DMS53 (cell line): ENCODE results near the gene DNAAF3.
A peak's percentile ranks its signal among the peaks of the same experiment; 100 is the strongest.

Experiments used
- DNase-seq: peaks from one replicate; lab custom pipeline; 2025; lab: John Stamatoyannopoulos, UW

Gene DNAAF3

DNA sequence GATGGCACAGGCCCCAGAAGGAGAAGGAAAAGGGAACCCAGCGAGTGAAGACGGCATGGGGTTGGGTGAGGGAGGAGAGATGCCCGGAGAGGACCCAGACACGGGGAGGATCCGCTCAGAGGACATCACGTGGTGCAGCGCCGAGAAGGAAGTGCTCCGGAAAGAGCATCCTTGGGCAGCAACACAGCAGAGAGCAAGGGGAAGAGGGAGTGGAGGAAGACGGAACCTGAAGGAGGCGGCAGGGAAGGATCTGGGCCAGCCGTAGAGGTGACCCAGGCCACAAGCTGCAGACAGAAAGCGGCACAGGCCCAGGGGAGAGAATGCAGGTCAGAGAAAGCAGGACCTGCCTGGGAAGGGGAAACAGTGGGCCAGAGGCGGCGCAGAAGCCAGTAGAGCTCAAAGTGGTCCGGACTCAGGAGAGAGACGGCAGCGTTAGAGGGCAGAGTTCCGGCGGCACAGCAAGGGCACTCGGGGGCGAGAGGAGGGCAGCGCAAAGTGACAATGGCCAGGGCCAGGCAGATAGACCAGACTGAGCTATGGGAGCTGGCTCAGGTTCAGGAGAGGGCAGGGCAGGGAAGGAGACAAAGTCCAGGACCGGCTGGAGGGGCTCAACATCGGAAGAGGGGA is 50.1 kb downstream of the DNAAF3 start:
- peak; percentile 62 for DNase-seq

- DNase-seq, result no peak
Measured at GRCh38 chr19:55115446-55116065, 50.9 kb downstream of the DNAAF3 start.

GRCh38 chr19:55114566-55115145 is 51.8 kb downstream of the DNAAF3 start:
- no peak for DNase-seq

- DNase-seq, result peak; percentile 42
Measured at GRCh38 chr19:55113570-55114039, 52.8 kb downstream of the DNAAF3 start.

DNA sequence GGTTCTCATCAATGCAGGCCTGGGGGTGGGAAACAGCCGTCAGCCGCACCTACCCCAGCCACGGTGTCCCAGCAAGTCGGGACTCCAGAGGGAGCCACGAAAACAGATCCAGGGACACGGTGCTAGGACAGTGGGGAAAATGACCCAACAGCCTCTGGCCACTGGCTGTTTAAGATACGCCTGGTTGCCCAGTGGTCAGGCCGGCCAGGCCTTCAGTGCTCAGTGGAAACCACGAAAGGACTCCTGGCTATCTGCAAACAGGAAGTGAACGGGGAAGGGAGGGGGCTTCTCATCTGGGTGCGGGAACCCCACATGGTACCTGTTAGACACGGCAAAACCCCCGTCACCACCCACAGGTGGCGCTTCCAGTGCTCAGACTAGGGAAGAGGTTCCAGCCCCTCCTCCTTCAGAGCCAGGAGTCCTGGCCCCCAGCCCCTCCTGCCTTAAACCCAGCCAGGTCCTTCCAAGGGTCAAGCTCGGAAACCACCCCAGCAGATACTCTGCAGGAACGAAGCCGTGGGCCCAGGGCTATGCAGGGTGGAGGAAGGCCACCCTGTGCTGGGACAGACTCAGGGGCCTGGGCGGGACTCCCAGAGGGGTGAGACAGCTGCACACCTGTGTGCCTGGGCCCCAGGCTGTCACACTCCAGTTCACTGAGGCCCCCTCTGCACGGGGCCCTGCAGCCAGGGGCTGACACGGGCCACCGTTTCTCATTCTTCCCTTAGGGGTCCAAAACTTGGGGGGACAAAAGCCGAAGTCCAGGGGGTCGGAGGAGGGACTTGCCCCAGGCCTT is 53.4 kb downstream of the DNAAF3 start:
- no peak for DNase-seq

GRCh38 chr19:55112246-55112776 is 54.1 kb downstream of the DNAAF3 start:
- DNase-seq, result no peak

GRCh38 chr19:55111238-55111831 is 55.1 kb downstream of the DNAAF3 start:
- DNase-seq, result no peak

DNA sequence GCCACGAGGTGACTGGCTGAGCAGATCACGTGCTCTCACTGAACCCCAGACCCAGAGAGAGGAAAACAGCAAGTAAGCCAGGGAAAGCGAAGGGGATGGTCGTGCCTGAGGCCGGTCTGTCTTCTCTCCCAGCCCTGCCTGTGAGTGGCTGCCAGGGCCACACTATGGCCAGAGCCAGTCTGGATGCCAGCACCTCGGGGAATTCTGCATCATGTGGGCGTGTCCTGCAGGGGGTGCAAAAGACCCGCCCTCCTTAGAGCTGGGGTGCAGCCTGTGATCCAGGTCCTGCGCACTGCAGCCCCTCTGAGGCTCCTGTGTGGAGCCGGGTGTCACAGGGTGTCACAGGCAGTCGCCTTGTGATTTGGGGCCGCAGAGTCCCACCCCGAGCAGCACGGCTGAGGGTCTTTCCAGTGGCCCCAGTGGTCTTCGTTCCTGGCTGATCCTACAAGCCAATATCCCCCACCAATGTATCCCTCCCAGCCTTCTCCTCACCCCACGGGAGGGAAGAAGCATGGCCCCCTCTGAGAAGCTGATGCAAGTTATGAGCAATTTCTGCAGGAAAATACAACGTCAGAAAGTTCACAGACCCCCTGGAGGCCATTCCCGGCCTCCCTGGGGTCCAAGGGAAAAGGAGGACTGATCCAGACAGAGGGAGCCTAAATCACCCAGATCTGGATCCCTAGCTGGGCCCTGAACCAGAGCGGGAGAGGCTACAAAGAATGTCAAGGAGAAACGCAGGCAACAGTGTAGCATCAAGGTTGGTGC is 56.7 kb downstream of the DNAAF3 start:
- no peak for DNase-seq
